ENCODE results near the gene WARS2.
A peak's percentile ranks its signal among the peaks of the same experiment; 100 is the strongest.
"Not testable (repeated sequence)": the region's sequence is repeated elsewhere in the genome, so short reads cannot be mapped to it uniquely, and the experiment has no call there.

WARS2 gene

GRCh38 chr1:119139403-119139802, 1.1 kb downstream of the WARS2 start:
- DNase-seq: peak; percentile 28

- DNase-seq: no peak
These were observed 4.1 kb downstream of the WARS2 start for GRCh38 chr1:119136401-119136800.

- no peak for DNase-seq
These were observed 6.5 kb downstream of the WARS2 start for GRCh38 chr1:119133987-119134386.

GRCh38 chr1:119132179-119132578, 8.3 kb downstream of the WARS2 start:
- no peak for DNase-seq

GRCh38 chr1:119125874-119126273, 14.6 kb downstream of the WARS2 start:
- DNase-seq: no peak

- no peak for DNase-seq
These were observed 15.7 kb downstream of the WARS2 start for GRCh38 chr1:119124764-119125163.

GRCh38 chr1:119121872-119122271, 18.6 kb downstream of the WARS2 start:
- DNase-seq: not testable (repeated sequence)

- DNase-seq: no peak
These were observed 23.7 kb downstream of the WARS2 start for GRCh38 chr1:119116725-119117124.

- no peak for DNase-seq
These were observed 24.7 kb downstream of the WARS2 start for GRCh38 chr1:119115736-119116135.

GRCh38 chr1:119115311-119115710, 25.1 kb downstream of the WARS2 start:
- DNase-seq: no peak

GRCh38 chr1:119114786-119115185, 25.7 kb downstream of the WARS2 start:
- DNase-seq: no peak

- no peak for DNase-seq
These were observed 27.7 kb downstream of the WARS2 start for GRCh38 chr1:119112791-119113190.

GRCh38 chr1:119112244-119112643, 28.2 kb downstream of the WARS2 start:
- no peak for DNase-seq

- DNase-seq: no peak
These were observed 31.5 kb downstream of the WARS2 start for GRCh38 chr1:119108988-119109387.

GRCh38 chr1:119103764-119104163, 36.7 kb downstream of the WARS2 start:
- no peak for DNase-seq

GRCh38 chr1:119102051-119102450, 38.4 kb downstream of the WARS2 start:
- no peak for DNase-seq

GRCh38 chr1:119101563-119101962, 38.9 kb downstream of the WARS2 start:
- DNase-seq: no peak

GRCh38 chr1:119099775-119100174, 40.7 kb downstream of the WARS2 start:
- DNase-seq: no peak

GRCh38 chr1:119097380-119097779, 43.1 kb downstream of the WARS2 start:
- no peak for DNase-seq

GRCh38 chr1:119093721-119094120, 46.7 kb downstream of the WARS2 start:
- no peak for DNase-seq

- no peak for DNase-seq
These were observed 48.8 kb downstream of the WARS2 start for GRCh38 chr1:119091618-119092017.

GRCh38 chr1:119090250-119090649, 50.2 kb downstream of the WARS2 start:
- no peak for DNase-seq

GRCh38 chr1:119086830-119087229, 53.6 kb downstream of the WARS2 start:
- DNase-seq: no peak

- no peak for DNase-seq
These were observed 55.7 kb downstream of the WARS2 start for GRCh38 chr1:119084798-119085197.

GRCh38 chr1:119083980-119084379, 56.5 kb downstream of the WARS2 start:
- no peak for DNase-seq

GRCh38 chr1:119083479-119083878, 57.0 kb downstream of the WARS2 start:
- no peak for DNase-seq
